Nephron progenitor cell (in vitro differentiated cells): ENCODE measurements around the gene MEST.
"Not testable (repeated sequence)": the region's sequence is repeated elsewhere in the genome, so short reads cannot be mapped to it uniquely, and the experiment has no call there.

ENCODE experiments used
- DNase-seq: peaks from one replicate; pipeline ENCODE4 v3.0.0; 2021
- H3K27ac Mint-ChIP-seq: 2 replicates; pipeline ENCODE4 v1.8.0; 2021; ENCODE audit warnings: mild to moderate bottlenecking, moderate library complexity, mixed read lengths
- H3K27me3 Mint-ChIP-seq: 2 replicates; pipeline ENCODE4 v1.8.0; 2021; ENCODE audit warnings: mild to moderate bottlenecking, low read depth, mixed read lengths; ENCODE audit not compliant: poor library complexity
- H3K36me3 Mint-ChIP-seq: 2 replicates; pipeline ENCODE4 v1.8.0; 2021; ENCODE audit warnings: low read depth, mixed read lengths
- H3K4me1 Mint-ChIP-seq: 2 replicates; pipeline ENCODE4 v1.8.0; 2021; ENCODE audit warnings: mixed read lengths
- H3K4me3 Mint-ChIP-seq: 2 replicates; pipeline ENCODE4 v1.8.0; 2021; ENCODE audit warnings: mild to moderate bottlenecking, moderate library complexity, mixed read lengths
- H3K9me3 Mint-ChIP-seq: 2 replicates; pipeline ENCODE4 v1.8.0; 2021; ENCODE audit warnings: mild to moderate bottlenecking, moderate library complexity, mixed read lengths
- CTCF ChIP-seq: fragments of 200-600 bp; sonication (generic); IDR thresholded peaks from 2 replicates; pipeline ENCODE4 v1.5.0; 2021; ENCODE audit warnings: antibody characterized with exemption

Gene MEST

DNA sequence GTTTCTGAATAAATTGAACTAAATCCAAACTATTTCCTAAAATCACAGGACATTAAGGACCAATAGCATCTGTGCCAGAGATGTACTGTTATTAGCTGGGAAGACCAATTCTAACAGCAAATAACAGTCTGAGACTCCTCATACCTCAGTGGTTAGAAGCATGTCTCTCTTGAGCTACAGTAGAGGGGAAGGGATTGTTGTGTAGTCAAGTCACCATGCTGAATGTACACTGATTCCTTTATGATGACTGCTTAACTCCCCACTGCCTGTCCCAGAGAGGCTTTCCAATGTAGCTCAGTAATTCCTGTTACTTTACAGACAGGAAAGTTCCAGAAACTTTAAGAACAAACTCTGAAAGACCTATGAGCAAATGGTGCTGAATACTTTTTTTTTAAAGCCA is 13.9 kb downstream of the MEST start:
- Mint-ChIP-seq H3K4me1 (peaks cover 27% of the 10 kb centered on the region), H3K27ac (no peak overlapping the region), H3K27me3 (no peaks in the 10 kb centered on the region), H3K4me3 (no peak overlapping the region), H3K9me3 (no peaks in the 10 kb centered on the region), H3K36me3 (peaks cover 42% of the 10 kb centered on the region)
- DNase-seq = no peak
- no peak for TF ChIP-seq CTCF

DNA sequence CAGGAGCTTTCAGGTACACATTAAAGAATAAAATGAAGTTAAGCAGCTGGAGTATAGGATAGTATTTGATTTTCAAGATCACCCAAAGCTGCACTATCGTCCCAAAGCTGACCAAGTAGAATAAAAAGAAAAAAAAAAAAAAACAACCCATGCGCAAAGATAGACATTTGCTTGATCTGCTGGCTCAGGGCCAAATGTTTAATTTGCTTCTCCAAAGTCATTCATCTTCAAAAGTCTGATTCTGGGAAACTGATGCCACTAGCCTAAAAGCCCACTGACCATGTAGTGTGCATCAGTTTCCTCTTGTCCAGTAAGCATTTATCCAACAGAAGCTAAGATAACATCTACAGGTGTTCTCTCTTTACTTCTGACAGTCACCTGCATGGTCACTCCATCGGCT is 14.5 kb downstream of the MEST start:
- Mint-ChIP-seq H3K27ac (no peak overlapping the region), H3K27me3 (no peaks in the 10 kb centered on the region), H3K36me3 (peaks cover 36% of the 10 kb centered on the region), H3K4me1 (peaks cover 24% of the 10 kb centered on the region), H3K4me3 (no peak overlapping the region), H3K9me3 (no peaks in the 10 kb centered on the region)
- DNase-seq = no peak
- no peak for TF ChIP-seq CTCF

GRCh38 chr7:130512038-130512437 is 20.2 kb downstream of the MEST start:
- H3K27ac Mint-ChIP-seq, H3K9me3 Mint-ChIP-seq, H3K4me3 Mint-ChIP-seq, DNase-seq, H3K36me3 Mint-ChIP-seq, H3K4me1 Mint-ChIP-seq, H3K27me3 Mint-ChIP-seq: not testable (repeated sequence)

- H3K9me3 Mint-ChIP-seq = no peaks in the 10 kb centered on the region
- no peak overlapping the region for H3K4me3 Mint-ChIP-seq
- no peak for DNase-seq
- H3K27me3 Mint-ChIP-seq = no peaks in the 10 kb centered on the region
- no peak for TF ChIP-seq CTCF
- no peaks in the 10 kb centered on the region for H3K36me3 Mint-ChIP-seq
- H3K27ac Mint-ChIP-seq = no peak overlapping the region
- H3K4me1 Mint-ChIP-seq = no peaks in the 10 kb centered on the region
Observed at GRCh38 chr7:130513447-130513846, 21.6 kb downstream of the MEST start.

DNA sequence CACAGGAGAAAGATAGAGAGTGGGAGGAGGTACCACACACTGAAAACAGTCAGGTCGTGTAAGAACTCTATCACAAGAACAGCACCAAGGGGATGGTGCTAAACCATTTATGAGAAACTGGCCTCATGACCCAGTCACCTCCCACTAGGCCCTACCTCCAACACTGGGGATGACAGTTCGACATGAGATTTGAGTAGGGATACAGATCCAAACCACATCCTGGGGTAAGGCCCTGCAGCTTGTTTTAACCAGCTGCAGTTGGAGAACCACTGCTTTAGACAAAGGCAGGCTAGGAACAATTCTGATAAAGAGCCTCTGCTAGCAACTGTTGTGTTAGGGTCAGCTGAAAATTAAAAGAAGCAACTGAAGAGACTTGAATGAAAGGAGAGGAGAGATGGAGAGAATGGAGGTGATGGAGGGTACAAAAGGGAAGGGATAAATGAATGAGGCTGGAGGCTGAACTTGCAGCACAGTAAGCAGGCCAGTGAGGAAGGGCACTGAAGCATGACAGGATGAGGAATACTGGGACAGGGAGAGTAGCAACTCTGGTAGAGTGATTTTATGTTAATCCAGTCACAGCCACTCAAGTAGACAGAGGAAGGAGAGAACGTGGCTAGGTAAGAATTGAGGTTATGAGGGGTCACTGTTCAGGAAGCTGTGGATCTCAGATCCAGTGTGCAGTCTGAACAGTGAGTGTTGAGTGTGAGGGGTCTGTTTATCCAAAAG is 23.6 kb downstream of the MEST start:
- no peak overlapping the region for H3K27ac Mint-ChIP-seq
- H3K4me1 Mint-ChIP-seq = no peaks in the 10 kb centered on the region
- H3K9me3 Mint-ChIP-seq = no peaks in the 10 kb centered on the region
- no peaks in the 10 kb centered on the region for H3K27me3 Mint-ChIP-seq
- no peak for DNase-seq
- no peak overlapping the region for H3K4me3 Mint-ChIP-seq
- TF ChIP-seq CTCF = no peak
- no peaks in the 10 kb centered on the region for H3K36me3 Mint-ChIP-seq

DNA sequence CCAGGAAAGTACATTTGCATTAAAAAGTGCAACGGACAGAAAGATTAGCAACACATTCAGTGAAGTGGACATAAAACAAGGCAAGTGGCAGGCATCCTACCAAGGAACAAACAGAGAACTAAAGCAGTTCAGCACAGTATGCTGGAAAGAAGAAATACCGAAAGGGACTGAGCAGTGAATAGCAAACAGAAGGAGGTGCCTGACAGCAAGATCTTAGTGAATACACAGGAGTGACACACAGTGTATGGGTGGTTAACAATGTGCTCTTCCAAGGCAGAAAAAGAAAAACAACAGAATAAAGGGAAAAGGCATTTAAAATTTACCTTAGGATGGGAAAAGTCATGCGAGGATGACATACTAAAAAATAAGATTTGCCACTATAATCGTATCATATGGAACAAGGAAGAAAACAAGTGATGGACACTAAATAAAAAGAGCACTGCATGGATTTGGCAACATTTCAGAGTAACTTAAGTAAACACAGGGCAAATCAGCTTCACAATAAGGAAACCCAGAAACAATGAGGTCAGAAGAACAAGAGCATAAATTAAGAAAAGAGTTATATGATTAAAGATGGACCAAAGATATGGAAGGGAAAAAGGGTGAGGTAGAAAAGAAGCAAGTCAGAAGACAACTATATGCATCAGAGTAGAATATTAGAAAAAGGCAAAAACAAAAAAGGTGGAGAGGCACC is 29.5 kb downstream of the MEST start:
- DNase-seq = no peak
- no peak for TF ChIP-seq CTCF
- no peak overlapping the region for H3K4me3 Mint-ChIP-seq

DNA sequence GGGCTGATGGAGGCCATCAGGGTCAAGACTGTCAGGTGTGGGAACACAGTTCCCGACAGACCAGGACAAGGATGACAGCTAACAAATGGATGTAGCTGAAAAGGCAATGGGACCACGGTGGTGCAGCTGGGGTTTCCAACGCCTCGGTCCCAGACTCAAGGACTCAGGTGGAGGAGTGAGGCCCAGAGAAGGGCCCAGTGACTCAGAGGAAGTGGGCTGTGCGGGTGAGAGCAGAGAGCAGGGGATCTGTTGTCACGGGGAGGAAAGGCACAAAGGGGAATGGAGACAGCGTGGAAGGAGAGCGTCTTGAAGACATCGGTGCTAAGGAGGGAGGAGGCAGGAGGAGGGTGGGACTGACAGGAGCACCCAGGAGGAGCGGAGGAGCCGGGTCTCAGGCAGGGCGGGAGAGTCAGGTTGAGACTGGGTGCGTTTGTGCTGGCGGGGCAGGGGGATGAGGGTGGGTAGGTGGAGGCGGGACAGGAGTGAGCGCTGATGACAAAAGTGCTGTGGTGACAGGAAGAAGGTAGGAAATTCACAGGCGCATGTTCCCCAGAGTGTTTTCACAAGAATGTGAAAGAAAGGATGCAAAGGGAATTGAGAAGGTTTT is 31.7 kb downstream of the MEST start:
- H3K4me1 Mint-ChIP-seq, H3K9me3 Mint-ChIP-seq, H3K36me3 Mint-ChIP-seq, H3K27ac Mint-ChIP-seq, DNase-seq, H3K27me3 Mint-ChIP-seq, H3K4me3 Mint-ChIP-seq: not testable (repeated sequence)

More for the DNA sequence above, 29.5 kb downstream of the MEST start:
- no peaks in the 10 kb centered on the region for H3K36me3 Mint-ChIP-seq
- no peaks in the 10 kb centered on the region for H3K4me1 Mint-ChIP-seq
- H3K27ac Mint-ChIP-seq = no peak overlapping the region
- no peaks in the 10 kb centered on the region for H3K27me3 Mint-ChIP-seq
- H3K9me3 Mint-ChIP-seq = no peaks in the 10 kb centered on the region
